NCI-H526 (cell line): ENCODE results near the gene RGS9.
"Not testable (repeated sequence)": the region's sequence is repeated elsewhere in the genome, so short reads cannot be mapped to it uniquely, and the experiment has no call there.

Source experiments
- DNase-seq, 2 experiments: peaks; one replicate each; lab custom pipeline; 2025; lab: John Stamatoyannopoulos, UW

RGS9 gene

DNA sequence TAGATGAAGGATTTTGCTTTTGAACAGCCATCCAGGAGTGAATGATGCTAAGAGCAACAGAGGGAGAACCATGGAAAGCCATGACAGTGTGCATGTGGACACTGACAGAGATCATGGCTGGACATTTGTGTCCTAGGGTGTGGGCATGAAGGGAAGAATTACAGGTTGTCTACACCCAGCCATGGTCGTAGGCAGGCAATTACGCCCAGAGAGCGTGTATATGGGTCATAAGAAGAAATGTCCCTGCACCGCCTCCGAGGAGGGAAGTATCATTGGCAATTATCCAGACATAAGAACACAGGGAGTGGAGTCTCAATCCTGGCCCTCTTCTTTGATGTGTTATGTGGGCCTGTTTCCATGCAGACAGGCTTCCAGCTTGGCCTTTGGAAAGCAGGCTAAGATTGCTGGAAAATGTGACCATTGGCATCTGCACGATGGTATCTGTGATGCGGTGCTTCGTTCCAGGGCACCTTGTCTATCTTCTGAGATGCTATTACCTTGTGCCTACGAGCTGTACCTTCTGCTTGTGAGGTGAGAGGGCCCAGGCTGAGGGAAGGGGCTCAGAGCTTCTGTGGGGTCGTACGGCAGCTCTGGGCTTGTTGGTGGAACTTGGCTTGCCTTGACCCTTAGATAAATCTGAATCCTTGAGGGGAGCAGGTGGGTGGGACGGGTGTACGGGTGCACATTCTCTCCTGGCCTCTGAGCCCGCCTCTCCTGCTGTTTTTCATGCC, 19.8 kb downstream of the RGS9 start:
- DNase-seq = no peak

DNA sequence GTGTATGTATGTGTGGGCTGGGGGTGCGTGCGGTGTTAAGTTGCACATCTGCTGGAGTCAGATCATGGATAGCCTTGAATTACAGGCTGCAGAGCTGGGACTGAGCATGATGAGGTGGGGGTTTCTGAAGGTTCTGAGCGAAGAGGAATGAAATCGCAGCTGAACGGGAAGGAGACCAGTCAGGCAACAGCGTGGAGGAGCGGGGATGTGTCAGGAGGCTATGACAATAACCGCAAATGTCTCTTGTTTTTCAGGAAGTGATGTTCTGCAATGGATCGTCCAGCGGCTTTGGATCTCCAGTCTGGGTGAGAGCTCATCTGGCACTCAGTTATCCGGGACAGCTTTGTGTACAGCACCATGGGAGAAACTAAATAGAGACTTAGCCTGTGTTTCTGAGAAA, 20.9 kb downstream of the RGS9 start:
- DNase-seq = no peak

DNA sequence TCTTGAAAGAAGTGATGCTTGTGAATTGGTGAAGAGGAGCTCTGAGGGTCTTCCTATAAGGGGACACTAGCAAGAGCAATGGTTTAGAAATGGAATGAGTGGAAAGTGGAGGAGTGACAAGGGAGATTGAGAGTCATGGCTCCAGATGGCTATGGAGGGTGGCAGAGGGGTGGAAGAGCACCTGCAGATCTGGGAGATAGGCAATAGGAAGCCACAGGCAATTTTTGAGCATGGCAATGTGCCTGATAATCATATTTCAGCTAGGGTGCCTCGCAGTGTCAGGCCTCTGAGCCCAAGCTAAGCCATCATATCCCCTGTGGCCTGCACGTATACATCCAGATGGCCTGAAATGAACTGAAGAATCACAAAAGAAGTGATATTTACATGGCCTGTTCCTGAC, 21.5 kb downstream of the RGS9 start:
- DNase-seq = no peak

DNA sequence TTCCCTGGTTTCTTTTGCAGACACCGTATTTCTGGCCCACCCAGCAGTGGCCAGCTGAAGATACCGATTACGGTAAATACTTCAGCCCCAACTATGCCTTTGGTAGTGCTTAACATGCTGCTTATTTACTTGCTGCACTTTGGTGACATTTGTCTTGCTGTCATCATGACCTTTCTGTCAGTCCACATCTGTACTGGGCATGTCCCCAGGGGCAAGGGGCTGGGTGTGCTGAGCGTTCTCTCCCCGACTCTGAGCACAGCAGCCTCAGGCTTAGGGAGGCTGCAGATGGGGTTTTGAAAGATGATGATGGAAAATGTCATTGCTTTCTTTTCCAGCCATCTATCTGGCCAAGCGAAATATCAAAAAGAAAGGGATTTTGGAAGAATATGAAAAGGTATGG, 23.3 kb downstream of the RGS9 start:
- no peak for DNase-seq

DNA sequence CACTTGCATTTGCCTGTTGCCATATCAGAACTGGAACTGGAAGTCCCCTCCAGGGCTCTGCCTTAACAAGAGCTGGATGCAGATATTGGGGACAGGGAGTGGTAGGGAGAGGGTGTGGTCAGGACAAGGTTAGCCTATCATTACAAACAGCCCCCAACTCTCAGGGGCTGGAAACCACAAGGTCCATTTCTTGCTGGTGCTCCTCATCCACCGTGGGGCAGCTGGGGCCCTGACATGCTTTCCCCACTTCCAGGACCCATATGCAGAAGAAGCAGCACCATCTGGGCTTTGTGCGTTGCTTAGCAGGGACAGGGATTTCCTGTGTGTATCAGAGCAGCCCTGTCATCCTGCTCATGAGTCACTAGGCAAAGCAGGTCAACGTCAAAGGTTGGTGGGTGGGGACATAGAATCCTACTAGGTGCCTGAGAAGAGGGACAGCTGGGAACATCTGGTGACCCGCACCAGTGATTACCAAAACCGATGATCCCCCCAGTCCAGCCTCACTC, 26.9 kb downstream of the RGS9 start:
- no peak for DNase-seq

DNA sequence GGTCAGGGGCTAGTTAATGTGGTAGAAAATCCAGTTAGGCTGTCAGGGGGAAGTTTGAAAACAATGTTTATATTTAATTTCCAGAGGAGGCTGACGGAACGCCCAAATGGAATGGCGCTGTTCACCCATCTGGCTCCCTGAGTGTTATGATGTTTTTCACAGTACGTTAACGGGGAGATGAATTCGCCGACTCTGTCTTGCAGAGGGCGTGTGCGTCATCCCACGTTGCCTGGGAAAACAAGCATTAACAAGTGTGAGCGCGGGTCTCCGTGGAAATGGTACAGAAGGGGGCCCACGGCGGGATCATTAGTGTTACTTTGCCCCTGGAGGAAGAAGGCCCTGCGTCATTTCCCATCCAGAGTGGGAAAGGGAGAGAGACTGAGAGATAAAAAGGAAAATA, 29.6 kb downstream of the RGS9 start:
- no peak for DNase-seq

DNA sequence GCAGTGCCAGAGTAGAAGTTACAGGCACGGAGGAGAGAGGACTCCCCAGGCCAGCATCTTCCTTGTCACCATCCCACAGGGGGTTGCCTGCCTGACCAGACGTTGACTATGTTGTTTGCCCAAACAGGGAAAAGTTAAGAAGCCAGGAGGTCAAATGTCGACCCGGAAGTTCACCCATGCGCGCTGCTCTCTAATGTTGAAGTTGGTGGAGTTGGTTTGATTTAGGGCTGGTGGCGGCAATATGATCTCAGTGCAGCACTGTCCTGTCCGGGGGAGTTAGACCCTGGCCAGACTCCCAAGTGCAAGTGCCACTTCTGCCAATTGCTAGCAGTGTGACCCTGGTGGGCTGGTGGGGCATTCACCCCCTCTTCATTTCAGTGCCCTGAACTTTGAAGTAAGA, 30.4 kb downstream of the RGS9 start:
- no peak for DNase-seq

DNA sequence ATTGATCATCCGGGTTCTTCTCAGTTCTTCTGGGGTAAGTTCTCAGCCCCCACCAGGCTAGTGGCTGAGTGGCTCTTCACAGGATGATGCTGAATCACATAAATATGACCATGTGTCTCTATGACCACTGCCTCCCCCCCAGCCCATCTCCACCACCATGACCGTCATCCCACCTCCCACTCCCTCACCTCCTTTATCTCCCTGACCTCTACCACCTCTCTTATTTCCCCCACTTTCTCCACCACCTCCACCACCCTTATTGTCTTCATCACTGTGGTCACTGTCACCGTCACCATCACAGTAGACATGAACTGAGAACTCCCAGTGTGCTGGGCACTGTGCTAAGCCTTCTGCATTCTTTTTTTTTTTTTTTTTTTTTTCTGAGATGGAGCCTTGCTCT, 32.5 kb downstream of the RGS9 start:
- DNase-seq = no peak

DNA sequence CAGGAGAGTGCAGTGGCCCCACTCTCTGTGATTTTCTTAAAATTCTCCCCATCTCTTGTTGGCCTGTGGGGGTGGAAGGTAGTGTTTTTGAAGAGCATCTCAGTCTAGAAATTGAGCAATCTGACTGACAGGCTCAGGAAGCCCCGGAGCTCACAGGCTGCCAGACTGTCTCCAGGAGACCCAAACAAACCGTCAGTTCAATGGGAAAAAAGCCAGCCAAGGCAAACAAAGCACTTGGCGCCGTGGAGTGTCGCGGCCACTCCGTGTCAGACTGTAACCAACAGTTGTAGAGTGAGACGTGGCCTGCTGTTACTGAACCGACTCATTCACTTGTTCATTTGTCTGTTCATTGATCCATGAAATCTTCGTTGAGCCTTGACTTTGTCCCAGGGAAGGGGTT, 33.7 kb downstream of the RGS9 start:
- DNase-seq = no peak

DNA sequence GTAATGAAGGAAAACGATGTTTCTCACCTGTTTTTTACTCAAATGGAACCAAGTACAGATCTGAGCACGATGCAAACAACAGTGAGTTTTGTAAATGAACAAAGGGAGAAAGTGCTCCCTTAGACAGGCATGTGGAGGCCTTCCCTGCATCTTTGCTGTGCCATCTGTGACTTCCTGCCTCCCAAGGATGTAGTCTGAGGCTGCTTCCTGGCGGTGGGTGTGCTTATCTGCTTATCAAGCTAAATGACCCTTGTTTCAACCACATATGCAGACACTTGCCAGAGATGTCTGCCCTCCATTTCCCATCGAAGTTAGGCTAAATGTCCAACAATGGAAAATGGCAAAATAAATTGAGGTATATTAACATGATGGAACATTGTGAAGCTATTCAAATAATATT, 34.6 kb downstream of the RGS9 start:
- no peak for DNase-seq

DNA sequence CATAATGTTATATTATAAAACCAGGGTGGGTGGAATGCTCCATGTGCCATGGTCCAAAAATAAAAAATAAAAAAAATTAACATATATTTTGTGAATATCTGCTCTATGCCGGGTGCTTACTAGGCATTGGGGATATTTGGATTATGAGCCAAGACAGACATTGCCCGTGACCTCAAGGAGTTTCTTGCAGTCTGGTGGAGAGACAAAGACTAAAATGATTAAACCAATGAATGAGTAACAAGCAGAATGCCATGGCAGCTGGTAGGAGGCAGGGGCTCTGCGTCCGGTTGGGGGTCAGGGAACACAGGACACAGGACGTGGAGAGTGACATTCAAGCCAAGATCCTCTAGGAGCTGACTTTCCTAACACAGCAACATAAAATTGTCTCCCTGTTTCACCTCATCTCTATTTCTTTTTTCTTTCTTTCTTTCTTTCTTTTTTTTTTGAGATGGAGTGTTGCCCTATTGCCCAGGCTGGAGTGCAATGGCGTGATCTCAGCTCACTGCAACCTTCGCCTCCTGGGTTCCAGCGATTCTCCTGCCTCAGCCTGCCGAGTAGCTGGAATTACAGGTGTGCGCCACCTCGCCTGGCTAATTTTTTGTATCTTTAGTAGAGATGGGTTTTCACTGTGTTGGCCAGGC, 35.4 kb downstream of the RGS9 start:
- no peak for DNase-seq

DNA sequence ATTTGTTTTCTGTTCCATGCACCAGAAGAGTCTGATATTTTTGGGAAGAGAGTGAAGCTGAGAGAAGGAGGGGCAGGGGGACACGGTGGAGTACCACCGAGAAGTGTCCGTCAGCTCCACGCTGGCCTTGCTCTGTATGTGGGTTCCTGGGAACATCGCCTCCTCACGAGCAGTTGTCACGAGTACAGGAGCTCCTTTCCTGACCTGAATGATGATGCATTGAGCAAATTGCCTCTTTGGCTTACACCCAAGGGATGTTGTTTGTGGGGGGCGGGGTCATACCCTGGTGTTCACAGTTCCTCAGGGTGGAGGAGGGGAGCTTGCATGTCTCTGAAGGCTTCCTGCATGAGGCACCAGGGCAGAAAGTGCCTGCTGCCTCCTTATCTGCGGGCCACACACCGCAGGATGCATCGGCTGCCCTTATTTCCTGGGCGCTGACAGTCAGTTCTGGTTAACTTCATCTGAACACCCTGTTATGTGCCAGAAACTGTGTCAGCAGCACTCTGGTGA, 36.2 kb downstream of the RGS9 start:
- DNase-seq = no peak

DNA sequence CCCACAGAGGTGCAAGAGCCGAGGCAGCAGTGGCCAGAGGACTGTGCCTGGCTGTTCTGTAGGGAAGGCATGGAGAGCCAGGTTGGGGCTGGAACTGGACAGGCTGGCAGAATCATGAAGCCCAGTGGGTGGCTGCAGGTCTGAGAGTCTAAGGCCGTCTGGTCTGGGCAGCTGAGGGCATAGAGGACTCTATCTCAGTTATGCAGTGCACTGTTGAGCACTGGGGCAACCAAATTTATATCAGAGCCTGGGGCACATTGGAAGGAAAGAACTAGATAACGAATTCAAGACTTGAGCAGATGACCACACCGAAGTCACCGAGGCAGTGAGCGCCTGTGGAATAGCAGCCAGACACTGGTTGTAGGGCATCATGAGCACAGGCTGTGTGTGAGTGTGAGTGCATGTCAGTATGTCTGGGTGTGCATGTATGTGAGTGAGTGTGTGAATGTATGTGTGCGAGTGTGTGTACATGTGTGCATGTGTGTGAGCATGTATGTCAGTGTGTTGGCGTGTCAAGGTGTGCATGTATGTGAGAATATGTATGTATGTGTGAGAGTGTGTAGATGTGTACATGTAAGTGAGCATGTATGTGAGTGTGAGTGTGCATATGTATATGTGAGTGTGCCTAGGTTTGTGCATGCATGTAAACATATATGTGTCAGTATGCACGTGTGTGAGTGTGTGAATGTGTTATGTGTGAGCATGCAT, 37.0 kb downstream of the RGS9 start:
- no peak for DNase-seq

DNA sequence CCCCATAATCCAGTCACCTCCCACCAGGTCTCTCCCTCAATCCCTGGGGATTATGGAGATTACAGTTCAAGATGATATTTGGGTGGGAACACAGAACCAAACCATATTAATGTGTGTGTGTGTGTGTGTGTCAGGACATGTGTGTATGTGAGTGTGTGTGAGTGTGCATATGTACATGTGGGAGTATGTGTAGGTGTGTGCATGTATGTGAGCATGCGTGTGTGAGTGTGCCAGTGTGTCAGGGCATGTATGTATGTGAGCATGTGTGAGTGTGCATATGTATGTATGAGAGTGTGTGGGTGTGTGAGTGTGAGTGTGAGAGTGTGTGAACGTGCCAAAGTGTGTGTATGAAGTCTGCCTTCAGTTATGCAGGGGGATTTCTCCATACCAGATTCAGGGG, 37.8 kb downstream of the RGS9 start:
- no peak for DNase-seq

DNA sequence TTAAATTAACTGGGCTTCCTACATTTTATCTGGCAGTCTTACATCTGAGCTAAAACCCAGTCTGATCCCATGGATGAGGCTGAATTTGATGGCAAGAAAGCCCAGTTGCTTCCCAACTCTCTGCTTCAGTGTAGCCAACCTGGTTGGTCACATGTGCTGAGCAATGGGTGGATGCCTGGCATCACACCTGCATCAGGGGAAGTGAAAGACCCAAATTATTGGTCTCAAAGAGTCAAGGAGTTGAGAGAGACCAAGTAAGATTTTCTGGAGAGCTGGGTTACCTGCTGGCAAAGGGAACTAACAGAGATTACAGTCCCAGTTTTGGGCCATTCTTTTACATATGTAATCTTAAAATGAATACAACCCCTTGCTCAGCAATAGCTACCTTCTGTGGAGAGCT, 38.8 kb downstream of the RGS9 start:
- no peak for DNase-seq

DNA sequence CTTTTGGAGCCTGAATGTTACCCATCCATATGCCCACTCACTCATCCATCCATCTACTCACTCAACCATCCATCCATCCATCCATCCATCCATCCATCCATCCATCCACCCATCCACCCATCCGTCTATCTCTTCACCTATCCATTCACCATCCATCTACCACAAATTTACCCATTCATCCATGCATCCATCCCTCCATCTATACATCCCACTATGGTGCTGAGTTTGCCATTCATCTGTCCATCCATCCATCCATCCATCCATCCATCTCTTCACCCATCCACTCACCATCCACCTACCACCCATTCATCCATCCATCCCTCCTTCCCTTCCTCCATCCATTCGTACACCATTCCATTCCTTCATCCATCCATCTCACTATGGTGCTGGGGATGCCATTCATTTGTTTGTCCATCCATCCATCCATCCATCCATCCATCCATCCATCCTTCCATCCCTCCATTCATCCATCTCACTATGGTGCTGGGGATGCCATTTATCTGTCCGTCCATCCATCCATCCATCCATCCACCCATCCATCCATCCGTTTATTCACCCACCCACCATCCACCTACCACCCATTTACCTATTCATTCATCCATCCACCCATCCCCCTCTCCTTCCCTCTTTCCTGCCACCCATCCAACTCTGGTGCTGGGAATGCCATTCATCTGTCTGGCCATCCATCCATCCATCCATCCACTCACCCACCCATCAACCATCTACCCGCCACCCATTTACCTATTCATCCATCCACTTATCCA, 39.7 kb downstream of the RGS9 start:
- no peak for DNase-seq

DNA sequence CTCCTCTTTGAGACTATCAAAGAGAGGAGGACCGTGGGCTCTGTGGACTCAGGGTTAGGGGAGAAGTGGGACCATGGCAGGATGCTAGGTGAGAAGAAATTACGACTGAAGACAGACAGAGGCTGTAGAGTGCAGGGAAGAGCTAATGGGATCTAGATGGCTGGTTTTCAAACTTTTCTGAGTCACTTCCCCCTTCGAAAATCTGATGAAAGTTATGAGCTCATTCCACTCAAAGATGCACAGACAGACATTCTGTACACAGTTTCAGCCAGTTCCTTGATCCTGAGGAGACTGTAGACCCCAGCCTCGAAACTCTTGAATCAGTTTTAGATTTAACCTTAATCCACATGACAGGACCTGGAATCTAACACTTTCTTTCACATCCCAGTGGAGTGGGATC, 40.7 kb downstream of the RGS9 start:
- DNase-seq = no peak

DNA sequence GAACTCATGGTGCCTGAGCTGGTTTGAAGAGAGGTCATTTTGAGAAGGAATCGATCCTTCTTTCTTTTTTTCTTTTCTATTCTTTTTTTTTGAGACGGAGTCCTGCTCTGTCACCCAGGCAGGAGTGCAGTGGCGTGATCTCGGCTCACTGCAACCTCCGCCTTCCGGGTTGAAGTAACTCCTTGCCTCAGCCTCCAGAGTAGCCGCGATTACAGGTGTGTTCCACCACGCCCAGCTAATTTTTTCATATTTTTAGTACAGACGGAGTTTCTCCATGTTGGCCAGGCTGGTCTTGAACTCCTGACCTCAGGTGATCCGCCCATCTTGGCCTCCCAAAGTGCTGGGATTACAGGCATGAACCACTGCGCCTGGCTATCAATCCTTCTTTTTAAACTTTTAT, 43.1 kb downstream of the RGS9 start:
- DNase-seq = not testable (repeated sequence)

DNA sequence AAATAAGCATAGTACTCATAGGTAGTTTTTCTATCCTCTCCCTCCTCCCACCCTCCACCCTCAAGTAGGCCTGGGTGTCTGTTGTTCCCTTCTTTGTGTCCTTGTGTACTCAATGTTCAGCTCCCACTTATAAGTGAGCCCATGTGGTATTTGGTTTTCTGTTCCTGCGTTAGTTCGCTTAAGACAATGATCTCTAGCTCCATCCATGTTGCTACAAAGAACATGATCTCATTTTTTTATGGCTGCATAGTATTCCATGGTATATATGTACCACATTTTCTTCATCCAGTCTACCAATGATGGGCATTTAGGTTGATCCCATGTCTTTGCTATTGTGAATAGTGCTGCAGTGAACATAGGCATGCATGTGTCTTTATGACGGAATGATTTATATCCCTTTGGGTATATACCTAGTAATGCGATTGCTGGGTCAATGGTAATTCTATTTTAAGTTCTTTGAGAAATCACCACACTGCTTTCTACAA, 43.6 kb downstream of the RGS9 start:
- not testable (repeated sequence) for DNase-seq

DNA sequence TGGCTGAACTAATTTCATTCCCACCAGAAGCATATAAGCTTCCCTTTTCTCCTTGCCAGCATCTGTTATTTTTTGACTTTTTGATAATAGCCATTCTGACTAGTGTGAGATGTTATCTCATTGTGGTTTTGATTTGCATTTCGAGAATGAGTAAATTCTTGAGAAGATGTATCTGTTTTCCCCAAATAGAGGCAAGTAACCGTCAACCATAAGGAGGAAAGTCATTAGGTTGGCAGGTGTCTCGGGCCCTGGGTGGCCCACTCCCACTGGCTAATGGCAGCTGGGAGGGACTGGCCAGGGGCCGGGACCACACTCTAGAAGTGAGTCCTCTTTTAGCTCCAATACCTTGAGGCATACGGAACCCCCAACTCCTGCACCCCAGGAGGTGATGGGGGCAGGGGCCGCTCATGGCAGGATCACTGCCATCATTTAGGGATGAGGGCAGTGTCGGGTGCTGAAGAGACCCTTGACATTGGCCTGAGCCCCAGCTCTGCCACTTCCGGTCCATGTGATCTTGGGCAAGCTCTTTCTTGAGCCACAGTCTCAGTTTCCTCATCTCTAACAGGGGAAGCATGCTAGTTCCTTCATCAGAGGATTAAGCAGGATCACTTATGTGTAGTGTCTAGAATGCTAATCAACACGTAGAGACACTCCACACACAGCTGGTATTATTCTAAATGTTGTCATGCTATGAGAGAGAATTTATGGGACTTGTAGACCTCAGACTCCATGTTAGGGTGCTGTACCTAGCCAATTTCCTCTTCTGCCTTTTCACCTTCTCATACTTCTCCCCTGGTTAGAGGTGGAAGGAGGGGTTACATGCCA, 44.3 kb downstream of the RGS9 start:
- DNase-seq = no peak

DNA sequence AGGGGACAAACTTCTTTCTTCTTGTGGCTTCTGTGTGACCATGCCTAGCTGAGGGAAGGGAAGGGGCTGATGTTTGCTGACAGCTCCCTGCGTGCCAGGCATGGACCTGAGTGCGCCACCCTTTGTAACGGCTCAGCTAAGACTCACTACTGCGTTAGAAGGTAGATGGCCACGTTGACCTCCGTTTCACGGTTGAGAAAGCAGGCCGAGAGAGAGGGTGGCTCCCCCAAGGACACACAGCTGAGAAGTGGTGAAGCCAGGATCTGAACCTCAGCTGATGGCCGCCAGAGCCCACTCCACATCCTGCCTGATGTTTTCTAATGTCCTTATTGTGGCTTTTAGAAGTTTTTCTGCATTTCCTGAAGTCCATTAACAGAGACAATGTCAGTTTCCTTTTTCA, 45.1 kb downstream of the RGS9 start:
- no peak for DNase-seq
